Anterior cingulate cortex (tissue), 58 donors: Measurements from ENCODE around the gene DEFB124.
A peak's percentile ranks its signal among the peaks of the same experiment; 100 is the strongest.
"Not testable (repeated sequence)": the region's sequence is repeated elsewhere in the genome, so short reads cannot be mapped to it uniquely, and the experiment has no call there.

Source experiments
- DNase-seq, 58 donors: peaks; one replicate each; lab custom pipeline; 2025; lab: John Stamatoyannopoulos, UW

DEFB124 gene, protein sequence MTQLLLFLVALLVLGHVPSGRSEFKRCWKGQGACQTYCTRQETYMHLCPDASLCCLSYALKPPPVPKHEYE

DNA sequence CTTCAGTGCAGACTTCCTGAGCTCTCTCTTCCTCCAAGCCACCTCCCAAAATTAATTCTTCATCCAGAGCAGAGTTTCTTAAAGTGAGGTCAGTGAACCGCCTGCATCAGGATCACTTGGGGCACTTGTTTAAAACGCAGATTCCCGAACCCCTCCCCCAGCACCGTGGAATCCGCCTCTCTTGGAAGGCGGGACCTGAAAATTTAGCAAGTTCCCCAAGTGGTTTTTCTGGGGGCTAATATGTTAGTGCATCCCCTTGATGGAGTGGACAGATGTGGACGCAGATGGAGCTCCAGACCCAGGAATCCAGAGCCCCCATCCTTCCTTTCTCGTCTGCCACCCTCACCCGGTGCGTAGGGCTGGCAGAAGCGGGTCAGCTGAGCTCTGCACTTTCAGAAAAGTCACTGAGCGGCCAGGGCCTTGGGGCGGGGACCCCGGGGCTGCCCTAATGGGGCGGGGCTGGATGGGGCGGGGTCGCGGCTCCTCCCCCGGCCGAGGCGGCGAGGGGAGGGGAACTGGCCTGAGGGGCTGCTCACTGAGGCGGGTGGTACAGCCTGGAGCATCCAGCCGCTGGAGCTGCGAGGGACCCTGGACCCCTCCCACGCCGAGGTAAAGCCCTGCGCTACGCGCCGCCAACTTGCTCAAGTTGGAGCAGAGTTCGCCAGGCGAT is at the start of gene DEFB124, which contains the start of gene REM1:
TSS of gene DEFB124 (minus strand) at position 370 of the 670 bp plus-strand sequence. CDS start 2,114 bp downstream, outside the sequence.
TSS of gene REM1 (plus strand) at position 531 of the 670 bp plus-strand sequence. CDS start 1,158 bp downstream, outside the sequence.
- DNase-seq = no peak

DNA sequence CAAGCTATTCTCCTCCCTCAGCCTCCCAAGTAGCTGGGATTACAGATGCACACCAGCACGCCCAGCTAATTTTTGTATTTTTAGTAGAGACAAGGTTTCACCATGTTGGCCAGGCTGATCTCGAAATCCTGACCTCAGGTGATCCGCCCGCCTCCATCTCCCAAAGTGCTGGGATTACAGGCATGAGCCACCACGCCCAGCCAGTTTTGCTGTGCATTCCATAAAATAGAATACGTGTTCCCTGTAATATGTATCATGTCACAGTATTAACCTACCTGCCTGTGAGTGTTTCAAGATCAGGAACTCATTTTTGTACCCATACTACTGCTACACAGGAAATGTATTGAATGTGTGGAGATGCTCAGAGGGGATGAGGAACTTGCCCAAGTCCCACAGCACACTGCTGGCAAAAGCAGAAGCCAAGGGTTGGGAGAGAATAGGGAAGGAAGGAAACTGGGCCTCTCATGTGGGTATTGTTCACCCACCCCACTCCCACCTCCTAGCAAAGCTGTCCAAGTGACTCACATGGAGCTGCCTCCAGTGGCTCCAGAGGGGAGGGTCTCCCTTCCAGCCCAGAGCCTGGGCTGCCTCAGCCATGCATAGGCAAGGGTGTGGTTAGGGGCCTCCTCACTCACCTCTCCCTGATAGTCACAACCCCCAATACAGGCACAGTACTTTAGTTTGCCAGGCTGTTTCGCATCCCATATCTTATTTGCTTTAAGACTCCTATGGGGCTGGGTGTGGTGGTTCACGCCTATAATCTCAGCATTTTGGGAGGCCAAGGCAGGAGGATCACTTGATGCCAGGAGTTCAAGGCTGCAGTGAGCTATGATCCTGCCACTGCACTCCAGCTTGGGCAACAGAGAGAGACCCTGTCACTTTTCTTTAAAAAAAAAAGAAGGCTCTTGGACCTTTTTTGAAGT is 48.7 kb upstream of the DEFB124 start:
- peak in 12 of 58 donors; percentile 3 to 20 (median 6) for DNase-seq

DNA sequence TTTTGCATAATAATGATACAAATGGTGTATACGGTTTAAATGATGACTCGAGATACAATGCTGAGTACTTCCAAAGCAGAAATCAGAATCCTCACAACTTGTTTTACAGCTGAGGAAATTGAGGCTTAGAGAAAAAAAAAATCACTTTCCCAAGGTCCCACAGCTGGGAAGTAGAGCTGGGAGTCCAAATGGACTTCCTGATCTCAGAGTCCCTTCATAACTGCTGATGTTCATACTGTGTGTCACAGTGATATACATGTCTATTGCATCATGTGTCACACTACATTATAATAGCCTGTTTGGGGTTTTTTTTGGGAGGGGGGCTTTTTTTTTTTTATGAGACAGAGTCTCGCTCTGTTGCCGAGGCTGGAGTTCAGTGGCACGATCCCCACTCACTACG is 47.8 kb upstream of the DEFB124 start:
- no peak for DNase-seq

DNA sequence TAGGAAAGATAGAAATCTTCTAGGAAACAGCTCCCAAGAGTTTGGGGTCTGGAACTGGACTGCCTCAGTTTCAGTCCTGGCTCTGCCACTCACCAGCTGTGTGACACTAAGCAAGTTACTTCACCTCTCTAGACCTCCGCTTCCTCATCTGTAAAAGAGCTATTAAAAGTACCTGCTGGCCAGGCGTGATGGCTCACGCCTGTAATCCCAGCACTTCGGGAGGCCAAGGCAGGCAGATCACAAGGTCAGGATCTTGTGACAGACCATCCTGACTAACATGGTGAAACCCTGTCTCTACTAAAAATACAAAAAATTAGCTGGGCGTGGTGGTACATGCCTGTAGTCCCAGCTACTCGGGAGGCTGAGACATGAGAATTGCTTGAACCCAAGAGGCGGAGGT is 46.3 kb upstream of the DEFB124 start:
- not testable (repeated sequence) for DNase-seq

DNA sequence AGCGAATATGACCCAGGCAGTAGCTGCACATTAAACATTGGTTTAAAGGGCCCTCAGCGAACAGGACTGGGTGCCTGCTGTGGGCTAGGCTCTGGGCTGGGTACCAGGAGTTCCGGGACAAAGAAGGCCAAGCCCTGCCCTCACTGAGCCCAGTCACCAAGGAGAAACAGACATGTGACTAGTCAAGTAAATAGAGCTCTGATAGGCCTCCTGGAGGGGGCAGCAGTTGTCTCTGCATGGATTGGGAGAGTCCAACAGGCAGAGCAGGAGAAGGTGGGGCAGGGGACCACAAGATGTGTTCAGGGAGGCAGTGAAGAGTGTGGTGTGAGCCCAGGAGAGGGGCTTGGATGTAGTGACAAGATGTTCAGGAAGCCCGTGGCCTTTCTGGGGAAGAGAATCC is 42.4 kb upstream of the DEFB124 start:
- no peak for DNase-seq

DNA sequence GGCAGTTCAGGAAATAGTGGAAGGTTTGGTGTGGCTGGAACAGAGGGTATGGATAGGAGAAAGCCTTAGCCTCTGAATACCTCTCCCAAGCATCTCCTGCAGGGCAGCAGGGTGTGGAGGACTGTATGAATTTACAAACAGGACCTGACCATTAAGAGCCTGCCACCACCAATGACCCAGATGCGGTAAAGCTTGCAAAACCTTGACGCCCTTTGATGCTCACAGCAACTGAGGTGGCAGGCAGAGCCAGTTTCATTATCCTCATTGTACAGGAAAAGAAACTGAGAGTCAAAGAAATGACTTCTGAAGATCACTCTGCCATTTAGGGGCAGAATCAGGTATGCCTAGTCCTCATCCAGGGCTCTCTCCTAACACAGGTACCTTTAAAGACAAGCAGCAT is 41.7 kb upstream of the DEFB124 start:
- no peak for DNase-seq

DNA sequence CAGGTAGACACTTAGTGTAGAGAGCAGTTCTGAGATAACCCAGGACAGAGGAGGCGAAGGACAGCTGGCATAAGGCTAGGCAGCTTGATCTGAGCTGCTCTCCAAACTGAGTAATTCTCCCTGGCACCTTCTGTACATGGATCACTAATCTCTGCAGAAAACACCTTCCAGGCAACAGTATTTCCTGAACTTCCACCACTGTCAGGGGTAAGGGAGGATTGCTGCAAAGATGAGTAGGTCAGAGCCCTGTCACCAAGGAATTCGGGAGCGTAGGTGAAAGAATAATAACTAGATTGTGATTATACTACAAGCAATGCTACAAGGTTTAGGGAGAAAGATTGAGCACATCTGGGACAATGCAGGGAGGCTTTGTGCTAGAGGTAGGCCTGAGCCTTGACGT is 41.2 kb upstream of the DEFB124 start:
- no peak for DNase-seq

DNA sequence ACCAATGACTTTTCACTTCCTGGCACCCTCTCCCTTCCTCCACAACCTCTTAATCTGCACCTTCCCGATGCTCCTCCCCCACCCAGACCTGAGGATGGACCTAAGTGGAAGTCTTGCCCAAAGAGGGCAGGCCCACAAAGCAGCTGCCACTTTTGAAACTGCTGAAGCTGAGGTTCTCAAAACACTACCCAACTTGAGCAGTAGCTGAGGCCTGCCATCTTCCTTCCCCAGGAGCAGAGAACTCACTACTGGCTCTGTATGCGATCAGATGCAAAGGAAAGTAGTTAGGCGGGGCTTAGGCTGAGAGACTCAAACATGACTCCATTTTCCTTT is 40.8 kb upstream of the DEFB124 start:
- no peak for DNase-seq

DNA sequence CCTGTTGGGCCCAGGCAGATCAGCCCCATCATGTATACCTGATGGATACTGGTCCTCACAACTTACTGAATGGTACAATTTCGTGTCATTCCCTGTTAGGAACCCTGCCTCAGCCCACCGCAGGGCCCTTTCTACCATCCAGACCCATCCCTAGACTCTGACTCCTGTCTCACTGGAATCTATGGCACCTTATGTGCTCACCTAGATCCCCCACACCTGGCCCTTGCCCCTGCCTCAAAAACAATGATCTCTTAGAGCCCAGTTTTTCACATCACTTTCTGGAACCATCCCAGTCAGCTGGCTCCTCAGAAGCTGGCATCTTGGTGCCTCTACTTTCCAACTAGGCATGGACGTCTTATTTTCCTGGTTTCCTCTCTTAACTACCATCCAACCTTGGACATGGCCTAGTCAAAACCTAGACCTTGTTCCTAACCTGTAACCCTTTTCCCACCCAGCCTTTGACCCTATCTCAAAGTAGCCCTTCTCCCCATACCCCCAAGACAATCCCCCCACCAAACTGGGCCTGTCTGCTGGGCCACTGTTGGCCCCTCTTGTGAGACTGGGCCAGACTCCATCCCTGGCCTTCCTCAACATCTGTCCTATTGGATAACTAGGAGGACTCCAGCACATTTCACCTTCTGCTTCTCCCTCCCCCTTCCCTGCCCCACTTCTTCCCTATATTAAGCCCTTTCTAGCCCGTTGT is 40.3 kb upstream of the DEFB124 start:
- no peak for DNase-seq

DNA sequence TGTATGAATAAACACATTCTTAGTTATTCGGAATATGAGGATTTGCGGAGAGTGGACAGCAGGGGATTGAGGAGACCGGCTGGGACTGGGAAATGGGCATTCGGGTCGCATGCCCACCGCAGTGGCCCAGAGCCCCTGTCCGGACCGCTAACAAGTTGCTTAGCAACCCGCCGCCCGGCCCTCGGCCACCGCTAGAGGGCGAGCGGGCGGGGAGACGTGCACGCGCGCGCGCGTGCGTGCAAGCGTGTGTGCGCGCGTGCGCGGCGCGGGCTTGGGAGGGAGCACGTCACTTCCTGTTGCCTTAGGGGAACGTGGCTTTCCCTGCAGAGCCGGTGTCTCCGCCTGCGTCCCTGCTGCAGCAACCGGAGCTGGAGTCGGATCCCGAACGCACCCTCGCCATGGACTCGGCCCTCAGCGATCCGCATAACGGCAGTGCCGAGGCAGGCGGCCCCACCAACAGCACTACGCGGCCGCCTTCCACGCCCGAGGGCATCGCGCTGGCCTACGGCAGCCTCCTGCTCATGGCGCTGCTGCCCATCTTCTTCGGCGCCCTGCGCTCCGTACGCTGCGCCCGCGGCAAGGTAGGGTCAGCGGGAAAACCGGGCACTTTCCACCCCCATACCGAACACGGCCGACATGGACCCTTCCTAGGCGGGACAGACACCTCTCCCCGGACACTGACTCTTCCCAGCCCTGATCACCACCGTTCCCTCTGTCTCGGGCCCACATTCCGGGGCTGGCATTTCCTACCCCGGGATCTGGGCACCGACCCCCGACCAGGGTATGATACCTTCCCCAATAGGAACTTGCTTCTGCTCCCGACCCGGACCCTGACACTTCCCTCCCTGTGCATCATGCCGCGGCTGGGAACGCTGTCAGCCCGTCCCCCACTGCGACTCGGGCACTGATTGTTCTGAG is 39.5 kb upstream of the DEFB124 start, which contains the start of gene HM13:
TSS of gene HM13 (plus strand) at position 289 of the 918 bp plus-strand sequence. CDS start at position 399, 110 bp downstream.
- peak; percentile 27 to 91 (median 85) for DNase-seq

DNA sequence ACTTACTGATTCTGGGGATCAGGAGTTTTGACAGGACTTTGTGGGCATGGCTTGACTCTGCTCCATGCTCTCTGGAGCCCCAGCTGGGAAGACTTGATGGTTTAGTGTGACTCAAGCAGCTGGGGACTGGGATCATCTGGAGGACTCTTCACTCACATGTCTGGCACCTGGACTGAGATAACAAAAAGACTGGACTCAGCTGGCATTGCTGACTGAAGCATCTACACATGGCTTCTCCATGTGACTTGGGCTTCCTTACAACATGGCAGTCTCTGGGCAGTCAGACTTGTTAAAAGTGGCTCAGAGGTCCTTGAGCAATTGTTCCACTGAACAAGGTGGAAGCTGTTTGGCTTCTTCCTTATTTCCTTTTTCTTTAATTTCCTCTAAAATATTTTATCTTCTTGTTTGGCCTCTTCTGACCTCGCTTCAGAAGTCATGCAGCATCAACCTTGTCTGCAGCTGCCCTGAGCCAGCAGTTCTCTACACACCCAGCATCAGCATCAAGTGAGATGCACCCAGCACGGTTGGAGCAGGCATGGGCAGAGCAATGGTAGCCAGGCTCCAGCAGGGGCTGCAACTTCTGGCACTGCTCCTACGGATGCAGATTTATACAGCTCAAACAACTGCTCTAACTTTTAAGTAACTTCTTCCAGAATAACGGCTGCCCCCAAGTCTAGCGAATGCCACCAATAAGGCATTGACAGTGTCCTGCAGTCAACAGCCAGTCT is 33.8 kb upstream of the DEFB124 start:
- no peak for DNase-seq

DNA sequence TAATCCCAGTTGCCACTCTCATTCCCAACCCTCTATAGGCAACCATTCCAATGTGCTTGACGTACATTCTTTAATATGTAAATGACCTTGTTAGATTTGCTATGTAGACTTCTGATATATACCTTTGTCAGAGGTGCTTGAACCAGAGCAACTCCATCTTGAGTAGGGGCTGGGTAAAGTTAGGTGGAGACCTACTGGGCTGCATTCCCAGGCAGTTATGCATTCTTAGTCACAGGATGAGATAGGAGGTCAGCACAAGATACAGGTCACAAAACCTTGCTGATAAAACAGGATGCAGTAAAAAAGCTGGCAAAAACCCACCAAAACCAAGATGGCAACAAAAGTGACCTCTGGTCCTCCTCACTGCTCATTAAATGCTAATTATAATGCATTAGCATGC is 31.0 kb upstream of the DEFB124 start:
- DNase-seq = no peak

DNA sequence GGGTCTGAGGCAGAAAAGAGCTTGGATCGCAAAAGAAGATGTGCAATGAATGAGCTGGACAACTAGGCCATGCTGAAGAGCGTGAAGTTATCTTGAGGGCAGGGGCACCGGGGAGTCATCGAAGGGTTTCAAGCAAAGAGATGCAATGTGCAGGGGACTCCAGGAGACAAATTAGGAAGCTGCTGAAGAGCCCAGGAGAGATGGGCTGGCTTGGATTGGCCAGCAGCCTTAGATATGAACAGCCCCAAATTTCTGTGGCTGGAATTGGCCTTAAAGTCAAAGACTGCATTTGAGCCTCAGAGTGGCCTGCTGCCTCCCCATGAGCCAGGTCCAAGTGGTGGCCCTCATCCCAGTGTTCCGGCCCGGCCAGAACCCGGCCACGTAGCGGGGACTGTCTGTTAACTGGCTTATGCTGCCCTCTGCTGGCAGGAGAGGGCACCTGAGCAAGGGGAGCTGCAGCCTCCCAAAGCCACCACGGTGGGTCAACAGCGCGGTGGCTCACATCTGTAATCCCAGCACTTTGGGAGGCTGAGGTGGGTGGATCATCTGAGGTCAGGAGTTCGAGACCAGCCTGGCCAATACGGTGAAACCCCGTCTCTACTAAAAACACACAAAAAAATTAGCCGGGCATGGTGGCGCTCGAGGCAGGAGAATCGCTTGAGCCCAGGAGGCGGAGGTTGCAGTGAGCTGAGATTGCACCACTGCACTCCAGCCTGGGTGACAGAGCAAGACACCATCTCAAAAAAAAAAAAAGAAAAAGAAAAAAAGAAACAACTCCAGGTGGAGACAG is 28.2 kb upstream of the DEFB124 start:
- DNase-seq = peak in 54 of 58 donors; percentile 2 to 81 (median 50)

DNA sequence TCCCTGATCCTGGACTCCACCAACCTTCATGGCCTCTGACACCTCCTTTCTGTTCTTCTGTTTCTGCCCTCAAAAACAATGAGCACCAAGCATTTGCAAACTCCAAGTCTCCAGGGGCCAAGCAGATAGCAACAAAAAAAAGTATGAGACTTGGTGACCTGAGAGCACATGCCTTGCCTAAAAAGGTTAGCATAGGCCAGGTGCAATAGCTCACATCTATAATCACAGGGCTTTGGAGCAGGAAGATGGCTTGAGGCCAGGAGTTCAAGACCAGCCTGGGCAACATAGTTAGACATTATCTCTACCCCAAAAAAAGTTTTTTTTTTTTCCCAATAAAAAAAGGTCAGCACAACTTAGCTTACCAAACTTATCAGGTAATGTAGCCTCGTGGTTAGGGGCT is 25.6 kb upstream of the DEFB124 start:
- DNase-seq = no peak

DNA sequence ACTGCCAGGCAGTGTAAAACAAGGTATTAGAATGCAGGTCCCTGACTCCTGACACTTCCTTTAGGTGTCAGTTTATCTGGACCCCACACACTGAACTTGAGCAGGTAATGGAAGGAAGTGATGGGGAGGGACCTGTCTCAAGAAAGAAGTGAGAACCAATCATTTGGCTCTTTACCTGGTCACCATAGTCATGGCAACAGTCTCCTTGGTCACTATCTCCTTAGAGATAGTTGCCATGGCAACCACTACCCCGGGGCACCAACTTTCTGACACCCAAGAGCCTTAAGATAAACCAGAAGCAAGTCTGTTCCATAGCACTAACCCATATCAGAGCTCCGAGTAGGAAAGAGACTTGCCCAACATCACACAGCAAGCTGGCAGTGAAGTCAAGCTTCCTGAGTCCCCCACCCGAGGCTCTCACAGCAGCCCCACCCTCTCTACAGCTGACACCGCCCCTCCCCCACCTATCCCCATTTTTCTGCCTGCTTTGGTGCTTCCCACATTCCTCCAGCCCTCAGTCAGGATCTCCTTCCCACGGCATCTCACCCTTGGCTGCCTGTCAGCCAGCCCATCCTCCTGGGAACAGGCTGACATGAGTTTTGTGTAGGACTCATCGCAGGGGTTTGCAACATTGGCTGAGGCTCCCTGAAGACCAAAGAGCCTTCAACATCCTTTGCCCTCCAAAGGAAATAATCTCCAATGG is 23.1 kb upstream of the DEFB124 start:
- DNase-seq = no peak

DNA sequence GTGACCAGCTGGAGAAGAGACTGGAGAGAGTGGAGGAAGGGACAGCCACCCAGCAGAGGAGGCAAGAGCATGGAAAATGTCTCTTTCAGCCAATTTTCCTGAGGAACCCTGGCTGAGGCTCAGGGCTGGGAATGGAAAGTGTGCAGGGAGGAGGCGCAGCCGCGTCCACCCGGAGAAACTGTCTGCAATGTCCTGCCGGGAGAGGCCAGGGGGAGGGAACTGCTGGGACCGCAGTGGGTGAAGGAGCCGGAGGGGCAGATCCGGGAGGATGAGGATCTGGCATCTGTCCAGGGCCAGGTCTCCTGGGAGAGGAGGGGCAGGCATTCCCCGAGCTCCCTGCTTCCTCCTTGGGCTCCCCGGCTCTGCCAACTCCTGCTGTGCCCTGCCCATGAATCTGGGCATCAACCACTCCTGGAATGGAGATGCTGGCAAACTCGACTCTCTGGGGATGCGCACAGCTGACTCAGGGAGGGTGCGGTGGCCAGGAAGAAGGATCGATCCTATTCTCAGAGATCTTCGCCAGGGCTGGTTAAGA is 21.9 kb upstream of the DEFB124 start:
- DNase-seq = peak in 2 of 58 donors; percentile 1 to 5

DNA sequence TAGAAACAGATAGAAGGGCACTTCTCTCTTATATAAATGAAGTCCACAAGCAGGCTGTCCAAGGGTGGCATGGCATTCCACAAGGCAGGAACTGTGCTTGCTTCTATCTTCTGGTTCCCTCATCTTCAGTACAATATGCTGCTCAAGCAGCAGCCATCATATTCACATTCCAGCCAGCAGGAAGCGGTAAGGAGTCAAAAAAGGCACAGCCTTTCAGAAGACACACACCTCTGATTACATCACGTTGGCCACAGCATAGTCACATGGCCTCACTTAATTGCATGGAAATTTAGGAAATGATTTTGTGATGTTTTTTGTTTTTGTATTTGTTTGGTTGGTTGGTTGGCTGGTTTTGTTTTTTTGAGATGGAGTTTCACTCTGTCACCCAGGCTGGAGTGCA is 19.2 kb upstream of the DEFB124 start:
- no peak for DNase-seq
